ENCODE data around the gene MAGED2.
"Not testable (repeated sequence)": the region's sequence is repeated elsewhere in the genome, so short reads cannot be mapped to it uniquely, and the experiment has no call there.

The MAGED2 gene

GRCh38 chrX:54807524-54808108 is at the start of gene MAGED2:
MAGED2 (plus strand) TSS chrX:54807745; CDS start chrX:54809332, 1,587 bp downstream.
- H3K27ac ChIP-seq, result peak within 1 kb of the TSS; percentile 62
- DNase-seq (ENCODE audit: low read depth, low spot score), result no peak

GRCh38 chrX:54758114-54759055 is 49.2 kb upstream of the MAGED2 start:
- no peak for DNase-seq (ENCODE audit: low read depth, low spot score)
- H3K27ac ChIP-seq, result no peak overlapping the region

- not testable (repeated sequence) for H3K27ac ChIP-seq
These were observed 33.0 kb upstream of the MAGED2 start for GRCh38 chrX:54774391-54775094.

GRCh38 chrX:54776061-54776460 is 31.5 kb upstream of the MAGED2 start:
- H3K27ac ChIP-seq, result no peak overlapping the region

More at GRCh38 chrX:54774391-54775094, 33.0 kb upstream of the MAGED2 start:
- not testable (repeated sequence) for DNase-seq (ENCODE audit: low read depth, low spot score)

GRCh38 chrX:54776987-54777672 is 30.4 kb upstream of the MAGED2 start:
- no peak overlapping the region for H3K27ac ChIP-seq
- no peak for DNase-seq (ENCODE audit: low read depth, low spot score)

More at GRCh38 chrX:54776061-54776460, 31.5 kb upstream of the MAGED2 start:
- DNase-seq (ENCODE audit: low read depth, low spot score), result no peak

- no peak overlapping the region for H3K27ac ChIP-seq
- DNase-seq (ENCODE audit: low read depth, low spot score), result no peak
These were observed 21.6 kb upstream of the MAGED2 start for GRCh38 chrX:54785901-54786300.

- H3K27ac ChIP-seq, result no peak overlapping the region
- no peak for DNase-seq (ENCODE audit: low read depth, low spot score)
These were observed 20.6 kb upstream of the MAGED2 start for GRCh38 chrX:54786967-54787366.

GRCh38 chrX:54788446-54788845 is 19.1 kb upstream of the MAGED2 start:
- no peak for DNase-seq (ENCODE audit: low read depth, low spot score)
- H3K27ac ChIP-seq, result no peak overlapping the region

GRCh38 chrX:54789405-54789804 is 18.1 kb upstream of the MAGED2 start:
- DNase-seq (ENCODE audit: low read depth, low spot score); H3K27ac ChIP-seq: not testable (repeated sequence)

GRCh38 chrX:54794028-54794427 is 13.5 kb upstream of the MAGED2 start:
- DNase-seq (ENCODE audit: low read depth, low spot score), result no peak
- no peak overlapping the region for H3K27ac ChIP-seq

- DNase-seq (ENCODE audit: low read depth, low spot score), result no peak
- no peak overlapping the region for H3K27ac ChIP-seq
These were observed 12.8 kb upstream of the MAGED2 start for GRCh38 chrX:54794795-54795194.

GRCh38 chrX:54798137-54798536 is 9.4 kb upstream of the MAGED2 start, which contains the start of gene ITIH6:
ITIH6 (minus strand) TSS chrX:54798255; CDS start chrX:54798210, 45 bp downstream.
- H3K27ac ChIP-seq, result no peak within 1 kb of the TSS
- DNase-seq (ENCODE audit: low read depth, low spot score), result no peak

GRCh38 chrX:54799046-54799445 is 8.5 kb upstream of the MAGED2 start:
- no peak overlapping the region for H3K27ac ChIP-seq
- no peak for DNase-seq (ENCODE audit: low read depth, low spot score)

GRCh38 chrX:54808109-54808604 is 612 bp downstream of the MAGED2 start:
- no peak for DNase-seq (ENCODE audit: low read depth, low spot score)
- peak overlapping the region; percentile 62 for H3K27ac ChIP-seq

GRCh38 chrX:54808605-54809483 is 1.3 kb downstream of the MAGED2 start:
- peak; percentile 70 for DNase-seq (ENCODE audit: low read depth, low spot score)
- peak overlapping the region; percentile 62 for H3K27ac ChIP-seq

- DNase-seq (ENCODE audit: low read depth, low spot score), result no peak
- H3K27ac ChIP-seq, result no peak overlapping the region
These were observed 3.0 kb downstream of the MAGED2 start for GRCh38 chrX:54810532-54810931.

GRCh38 chrX:54811301-54811885 is 3.8 kb downstream of the MAGED2 start:
- no peak for DNase-seq (ENCODE audit: low read depth, low spot score)
- H3K27ac ChIP-seq, result no peak overlapping the region

- no peak overlapping the region for H3K27ac ChIP-seq
- no peak for DNase-seq (ENCODE audit: low read depth, low spot score)
These were observed 4.8 kb downstream of the MAGED2 start for GRCh38 chrX:54812306-54812705.

Measured in epithelial cell of prostate (primary cell).